Inflammatory macrophage treated with lipopolysaccharide for 1 hour (primary cell): ENCODE measurements around the gene GGPS1.
"Not testable (repeated sequence)": the region's sequence is repeated elsewhere in the genome, so short reads cannot be mapped to it uniquely, and the experiment has no call there.

Experiments used
- DNase-seq, 2 donors: peaks; one replicate each; pipeline ENCODE4 v3.0.0-alpha.2; 2020 to 2022

Gene GGPS1

GRCh38 chr1:235307158-235308124, 20.9 kb upstream of the GGPS1 start:
- DNase-seq = no peak

GRCh38 chr1:235309206-235309605, 19.2 kb upstream of the GGPS1 start:
- not testable (repeated sequence) for DNase-seq

- no peak for DNase-seq
Observed at GRCh38 chr1:235313262-235313661, 15.1 kb upstream of the GGPS1 start.

- DNase-seq = no peak
Observed at GRCh38 chr1:235313931-235314678, 14.3 kb upstream of the GGPS1 start.

GRCh38 chr1:235315173-235315572, 13.2 kb upstream of the GGPS1 start:
- DNase-seq = no peak

- DNase-seq = peak in 1 of 2 donors; percentile 17
Observed at GRCh38 chr1:235315735-235316134, 12.6 kb upstream of the GGPS1 start.

GRCh38 chr1:235317168-235317567, 11.2 kb upstream of the GGPS1 start:
- peak; percentile 72 to 78 for DNase-seq

GRCh38 chr1:235319255-235319654, 9.1 kb upstream of the GGPS1 start:
- DNase-seq = no peak

GRCh38 chr1:235320521-235321179, 7.7 kb upstream of the GGPS1 start:
- no peak for DNase-seq

GRCh38 chr1:235324296-235324695, 4.1 kb upstream of the GGPS1 start:
- DNase-seq = no peak

GRCh38 chr1:235325139-235325538, 3.2 kb upstream of the GGPS1 start:
- no peak for DNase-seq

GRCh38 chr1:235325854-235326253, 2.5 kb upstream of the GGPS1 start:
- DNase-seq = no peak

GRCh38 chr1:235326719-235327558, 1.4 kb upstream of the GGPS1 start:
- peak; percentile 69 to 71 for DNase-seq

GRCh38 chr1:235327559-235328270, 655 bp upstream of the GGPS1 start, which contains the start of gene ARID4B:
ARID4B (minus strand) TSS chr1:235328179; CDS start chr1:235326919, 1,260 bp downstream.
- DNase-seq = no peak

GRCh38 chr1:235329139-235329902, 951 bp downstream of the GGPS1 start:
- peak in 1 of 2 donors; percentile 43 for DNase-seq

- no peak for DNase-seq
Observed at GRCh38 chr1:235330918-235331285, 2.5 kb downstream of the GGPS1 start.

GRCh38 chr1:235331401-235331800, 3.0 kb downstream of the GGPS1 start:
- DNase-seq = peak; percentile 55 to 71

- no peak for DNase-seq
Observed at GRCh38 chr1:235336903-235337302, 8.5 kb downstream of the GGPS1 start.

- no peak for DNase-seq
Observed at GRCh38 chr1:235339746-235340145, 11.4 kb downstream of the GGPS1 start.

- no peak for DNase-seq
Observed at GRCh38 chr1:235341334-235341733, 13.0 kb downstream of the GGPS1 start.

- DNase-seq = no peak
Observed at GRCh38 chr1:235342039-235342438, 13.7 kb downstream of the GGPS1 start.
